GM18861 (cell line): ENCODE results near the gene ANAPC10.
"Not testable (repeated sequence)": the region's sequence is repeated elsewhere in the genome, so short reads cannot be mapped to it uniquely, and the experiment has no call there.

ENCODE experiments used
- ATAC-seq: cut with Tn5 transposase; IDR thresholded peaks from one replicate; pipeline ENCODE4 v1.9.1; 2021; ENCODE audit not compliant: unreplicated experiment

Gene ANAPC10

DNA sequence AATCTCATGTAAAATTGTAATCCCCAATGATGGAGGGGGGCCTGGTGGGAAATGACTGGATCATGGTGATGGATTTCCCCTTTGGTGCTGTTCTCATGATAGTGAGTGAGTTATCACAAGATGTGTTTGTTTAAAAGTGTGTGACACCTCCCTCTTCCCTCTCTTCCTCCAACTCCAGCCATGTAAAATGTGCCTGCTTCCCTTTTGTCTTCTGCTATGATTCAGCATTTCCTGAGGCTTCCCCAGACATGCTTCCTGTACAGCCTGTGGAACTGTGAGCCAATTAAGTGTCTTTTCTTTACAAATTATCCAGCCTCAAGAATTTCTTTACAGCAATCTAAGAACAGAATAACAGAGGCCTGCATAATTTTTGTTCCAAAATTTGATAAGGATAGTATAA lies 85.2 kb downstream of the ANAPC10 start:
- no peak for ATAC-seq

DNA sequence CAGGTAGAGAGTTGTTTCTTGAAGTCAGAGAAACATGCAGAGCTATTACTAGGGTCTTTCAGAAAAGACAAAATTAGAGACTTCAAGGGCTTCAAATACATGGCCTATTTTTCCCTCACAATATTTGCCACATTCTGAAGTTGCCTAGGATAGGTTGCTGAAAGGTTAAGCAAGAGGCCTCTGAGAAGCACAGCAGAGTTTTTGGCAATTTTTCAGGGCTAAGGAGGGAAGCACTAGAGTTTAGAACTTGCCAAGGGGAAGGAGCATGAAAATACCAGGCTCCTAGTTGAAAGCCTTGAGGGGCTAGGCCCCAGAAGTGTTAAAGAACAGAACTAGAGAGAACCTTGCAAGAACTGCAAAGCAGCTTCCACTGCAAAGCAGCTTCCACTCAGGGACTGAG lies 86.4 kb downstream of the ANAPC10 start:
- no peak for ATAC-seq

DNA sequence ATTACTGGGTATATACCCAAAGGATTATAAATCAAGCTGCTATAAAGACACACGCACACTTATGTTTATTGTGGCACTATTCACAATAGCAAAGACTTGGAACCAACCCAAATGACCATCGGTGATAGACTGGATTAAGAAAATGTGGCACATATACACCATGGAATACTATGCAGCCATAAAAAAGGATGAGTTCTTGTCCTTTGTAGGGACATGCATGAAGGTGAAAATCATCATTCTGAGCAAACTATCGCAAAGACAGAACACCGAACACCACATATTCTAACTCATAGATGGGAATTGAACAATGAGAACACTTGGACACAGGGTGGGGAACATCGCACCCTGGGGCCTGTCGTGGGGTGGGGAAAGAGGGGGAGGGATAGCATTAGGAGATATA lies 87.7 kb downstream of the ANAPC10 start:
- not testable (repeated sequence) for ATAC-seq

DNA sequence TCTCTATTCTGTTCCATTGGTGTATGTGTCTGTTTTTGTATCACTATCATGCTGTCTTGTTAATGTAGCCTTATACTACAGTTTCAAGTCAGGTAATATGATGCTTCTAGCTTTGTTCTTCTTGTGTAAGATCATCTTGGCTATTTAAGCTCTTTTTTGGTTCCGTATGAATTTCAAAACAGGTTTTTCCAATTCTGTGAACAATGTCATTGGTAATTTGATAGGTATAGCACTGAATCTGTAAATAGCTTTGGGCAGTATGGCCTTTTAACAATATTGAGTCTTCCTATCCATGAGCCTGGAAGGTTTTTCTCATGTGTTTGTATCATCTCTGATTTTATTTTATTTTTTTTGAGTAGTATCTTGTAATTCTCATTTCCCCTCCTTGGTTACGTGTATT lies 94.3 kb downstream of the ANAPC10 start:
- ATAC-seq: no peak

DNA sequence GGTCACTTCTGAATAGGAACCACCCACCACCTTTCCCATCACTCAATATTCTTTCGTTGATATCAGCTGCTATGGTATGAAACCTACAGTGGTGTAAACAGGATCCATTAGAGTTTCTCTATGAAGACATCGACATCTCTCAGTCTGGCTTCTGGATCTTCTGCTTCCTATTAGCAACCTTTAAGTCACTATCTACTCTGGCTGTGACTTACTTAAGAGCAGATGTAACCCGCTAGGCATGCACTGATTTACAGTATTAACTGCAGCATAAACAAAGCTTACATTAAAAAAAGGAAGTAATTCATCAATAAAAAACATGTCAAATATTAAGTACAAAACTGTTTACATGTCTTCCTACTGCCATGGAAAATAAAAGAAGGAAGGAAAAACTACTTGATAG lies 96.4 kb downstream of the ANAPC10 start:
- ATAC-seq: no peak

DNA sequence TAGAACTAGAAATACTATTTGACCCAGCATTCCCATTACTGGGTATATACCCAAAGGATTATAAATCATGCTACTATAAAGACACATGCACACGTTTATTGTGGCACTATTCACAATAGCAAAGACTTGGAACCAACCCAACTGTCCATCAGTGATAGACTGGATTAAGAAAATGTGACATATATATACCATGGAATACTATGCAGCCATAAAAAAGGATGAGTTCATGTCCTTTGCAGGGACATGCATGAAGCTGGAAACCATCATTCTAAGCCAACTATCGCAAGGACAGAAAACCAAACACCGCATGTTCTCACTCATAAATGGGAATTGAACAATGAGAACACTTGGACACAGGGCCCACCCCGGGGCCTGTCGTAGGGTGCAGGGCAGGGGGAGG lies 97.3 kb downstream of the ANAPC10 start:
- ATAC-seq: not testable (repeated sequence)

DNA sequence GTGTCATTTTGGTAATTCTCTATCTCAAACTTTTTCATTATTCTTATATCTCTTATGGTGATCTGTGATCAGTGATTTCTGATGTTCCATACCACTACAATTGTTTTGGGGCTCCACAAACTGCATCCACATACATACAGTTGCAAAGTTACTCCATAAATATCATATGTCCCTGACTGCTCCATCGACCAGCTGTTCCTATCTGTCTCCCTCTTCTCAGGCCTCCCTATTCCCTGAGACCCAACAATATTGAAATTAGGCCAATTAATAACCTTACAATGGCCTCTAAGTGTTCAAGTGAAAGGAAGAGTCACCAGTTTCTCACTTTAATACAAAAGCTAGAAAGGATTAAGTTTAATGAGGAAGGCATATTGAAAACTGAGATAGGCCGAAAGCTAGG lies 108.7 kb downstream of the ANAPC10 start:
- ATAC-seq: no peak

DNA sequence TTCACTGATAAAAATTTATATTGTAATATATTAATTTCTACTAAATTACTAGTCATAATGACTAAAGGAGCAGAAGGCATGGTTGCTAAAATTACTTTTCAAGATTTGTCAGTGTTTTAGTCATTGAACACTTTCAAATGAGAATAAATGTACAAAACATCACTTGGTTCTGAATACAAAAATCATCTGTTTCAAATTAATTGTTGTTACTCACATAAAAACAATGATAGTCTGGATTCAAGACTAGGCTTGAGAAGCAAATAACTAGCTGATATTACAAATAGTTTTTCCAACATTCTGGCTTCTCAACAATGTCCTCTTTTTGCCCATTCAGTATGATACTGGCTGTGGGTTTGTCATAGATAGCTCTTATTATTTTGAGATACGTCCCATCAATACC lies 112.5 kb downstream of the ANAPC10 start:
- ATAC-seq: no peak

DNA sequence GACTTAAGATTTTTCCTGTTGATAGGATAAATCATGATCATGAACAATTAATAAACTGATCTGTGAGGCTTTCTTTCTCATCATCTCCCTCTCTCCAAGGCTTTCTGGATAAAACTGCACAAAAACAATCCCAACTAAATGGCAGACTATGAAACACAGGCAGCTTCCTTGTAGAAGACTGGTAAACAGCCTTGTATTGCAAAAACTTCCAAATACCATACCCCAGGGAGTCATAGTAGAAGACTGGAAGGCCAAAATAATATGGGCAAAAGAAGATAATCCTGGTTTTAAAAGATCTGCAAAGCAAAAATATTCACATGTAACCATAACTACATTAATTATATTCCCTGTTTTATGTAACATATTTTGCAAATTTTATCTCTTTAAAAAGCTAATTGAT lies 113.0 kb downstream of the ANAPC10 start:
- no peak for ATAC-seq

DNA sequence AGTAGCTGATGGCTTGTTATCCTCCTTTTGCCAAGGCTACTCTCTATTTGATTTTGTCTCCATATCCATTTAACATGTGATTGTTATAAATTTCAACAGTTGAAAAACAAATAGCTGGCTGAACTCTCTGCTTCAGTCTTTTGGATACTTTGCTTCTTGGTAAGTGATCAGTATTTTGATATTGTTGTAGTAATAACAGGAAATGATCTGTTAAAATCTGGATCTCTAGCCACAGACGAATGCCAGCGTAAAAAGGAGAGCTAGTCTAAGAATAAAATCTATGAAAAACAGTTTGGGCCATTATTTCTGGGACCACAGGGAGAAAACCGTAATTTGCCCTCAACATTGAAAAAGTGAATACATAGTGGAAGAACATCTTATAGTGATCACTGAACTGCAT lies 113.8 kb downstream of the ANAPC10 start:
- ATAC-seq: no peak

DNA sequence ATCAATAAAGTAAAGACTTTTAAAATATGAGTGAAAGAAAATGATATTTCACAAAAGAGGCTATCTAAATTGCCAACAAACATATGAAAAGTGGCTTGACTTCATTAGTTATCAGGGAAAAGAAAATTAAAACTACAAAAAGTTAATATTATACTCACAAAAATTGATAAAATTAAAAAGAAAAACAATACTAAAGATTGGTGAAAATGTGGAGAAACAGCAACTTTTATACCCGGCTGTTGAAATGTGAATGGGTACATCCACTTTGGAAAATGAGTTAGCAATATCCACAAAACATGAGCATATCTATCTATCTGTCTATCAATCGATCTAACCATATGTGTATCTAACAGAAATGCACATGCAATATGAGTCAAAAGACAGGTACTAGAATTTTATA lies 122.3 kb downstream of the ANAPC10 start:
- ATAC-seq: no peak

DNA sequence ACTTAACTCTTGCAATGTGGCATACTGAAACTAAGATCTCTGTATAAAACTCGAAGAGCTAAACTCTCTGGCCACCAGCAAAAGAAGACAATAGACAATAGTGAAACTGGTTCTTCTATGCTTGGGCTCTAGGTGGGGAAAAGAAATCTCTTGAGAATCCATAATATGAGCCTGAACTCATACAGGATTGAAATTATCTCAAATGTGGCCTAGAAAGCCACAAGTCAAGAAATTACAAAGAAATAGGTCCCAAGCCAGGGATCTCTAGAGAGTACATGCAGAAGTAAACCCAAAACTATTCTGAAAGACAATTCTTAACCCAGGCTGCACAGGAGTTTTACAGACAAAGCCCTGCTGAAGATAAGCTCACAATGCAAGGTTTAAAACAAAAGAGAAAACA lies 127.4 kb downstream of the ANAPC10 start:
- ATAC-seq: peak; percentile 63

DNA sequence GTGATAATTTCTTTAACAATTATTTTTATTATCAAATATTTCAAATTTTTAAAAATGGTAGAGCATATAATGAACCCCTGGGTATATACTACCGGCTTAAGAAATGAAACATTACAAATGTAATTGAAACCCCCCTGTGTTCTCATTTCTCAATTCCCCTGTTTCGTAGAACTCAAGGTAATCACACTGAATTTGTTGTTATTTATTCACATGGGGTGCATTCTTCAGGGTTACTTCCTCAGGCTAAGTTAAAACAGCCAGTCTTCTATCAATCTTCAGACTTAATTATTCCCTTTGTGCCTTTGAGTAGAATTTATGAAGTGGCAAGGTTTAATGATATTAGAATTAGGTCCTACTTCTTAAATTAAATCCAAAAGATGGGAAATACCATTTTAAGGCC lies 128.2 kb downstream of the ANAPC10 start:
- ATAC-seq: no peak

DNA sequence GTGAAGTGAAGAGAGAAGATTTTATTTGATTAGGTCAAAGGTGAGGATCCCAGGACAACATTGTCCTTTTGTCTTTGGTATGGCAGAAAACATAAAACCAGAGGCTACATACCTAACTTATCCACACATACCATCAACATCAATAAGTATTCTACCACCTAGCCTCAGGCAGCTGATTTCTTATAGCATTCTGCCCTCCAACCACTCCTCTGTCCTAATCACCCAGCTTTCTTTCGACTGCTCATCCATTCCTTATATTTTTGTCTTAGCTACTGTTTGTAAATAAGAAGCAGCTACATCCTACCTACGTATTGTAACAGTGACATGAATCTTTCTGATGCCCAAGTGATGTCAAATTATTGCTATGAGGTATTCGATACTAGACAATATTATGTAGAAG lies 129.4 kb downstream of the ANAPC10 start:
- no peak for ATAC-seq

DNA sequence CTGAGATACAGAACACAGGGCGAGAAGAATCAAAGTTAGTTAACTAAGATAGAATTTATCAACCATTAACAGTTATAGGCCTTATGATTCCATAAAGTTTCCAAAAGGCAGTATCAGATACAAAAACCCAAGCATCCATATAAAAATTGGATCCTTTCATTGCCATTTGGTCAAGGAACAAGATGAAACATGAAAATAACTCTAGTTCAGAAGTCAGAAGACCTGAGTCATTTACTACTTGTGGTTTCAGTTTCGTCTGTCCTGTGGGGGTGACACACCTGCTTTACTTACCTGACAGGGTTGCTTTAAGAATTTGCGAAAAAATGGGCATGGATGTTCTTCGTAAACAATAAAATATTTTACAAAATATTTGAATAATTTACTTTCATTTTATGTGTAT lies 130.8 kb downstream of the ANAPC10 start:
- peak; percentile 58 for ATAC-seq

DNA sequence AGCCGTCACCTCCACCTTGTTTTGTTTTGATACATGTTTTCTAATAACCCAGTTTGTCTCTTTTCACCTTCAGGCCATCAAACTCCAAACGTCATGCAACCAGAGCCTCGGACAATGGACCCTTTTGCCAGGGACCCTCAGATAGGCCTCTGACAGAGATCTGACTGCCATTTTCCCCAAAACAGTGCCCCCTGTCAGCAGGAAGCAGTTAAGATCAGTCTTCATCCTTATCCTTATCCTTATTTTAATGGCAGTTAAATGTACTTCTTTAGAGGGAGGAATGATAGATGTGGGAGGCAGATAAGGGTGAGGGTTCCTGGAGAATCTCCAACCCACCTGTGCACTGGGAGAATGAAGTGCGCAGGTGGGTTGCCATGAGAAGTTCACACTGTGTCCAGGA lies 135.7 kb downstream of the ANAPC10 start:
- ATAC-seq: no peak

DNA sequence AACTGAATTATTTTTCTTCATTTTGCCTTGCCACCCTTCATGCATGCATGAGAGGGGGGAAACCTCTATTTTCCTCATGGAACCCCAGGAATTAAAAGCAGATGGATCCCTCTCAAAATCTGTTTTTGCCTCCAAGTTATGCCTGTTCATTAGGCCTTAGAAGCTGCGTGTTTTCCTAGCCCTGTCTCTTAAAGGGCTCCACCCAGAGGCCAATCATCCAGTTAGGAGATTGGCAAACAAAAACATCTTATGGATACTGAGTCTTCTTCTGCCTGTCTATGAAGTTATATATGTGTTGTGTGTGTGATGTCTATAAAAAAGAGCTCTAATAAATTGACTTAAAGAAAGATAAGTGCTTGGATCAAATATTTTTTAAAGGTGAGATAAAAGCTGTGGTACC lies 142.9 kb downstream of the ANAPC10 start:
- ATAC-seq: no peak

DNA sequence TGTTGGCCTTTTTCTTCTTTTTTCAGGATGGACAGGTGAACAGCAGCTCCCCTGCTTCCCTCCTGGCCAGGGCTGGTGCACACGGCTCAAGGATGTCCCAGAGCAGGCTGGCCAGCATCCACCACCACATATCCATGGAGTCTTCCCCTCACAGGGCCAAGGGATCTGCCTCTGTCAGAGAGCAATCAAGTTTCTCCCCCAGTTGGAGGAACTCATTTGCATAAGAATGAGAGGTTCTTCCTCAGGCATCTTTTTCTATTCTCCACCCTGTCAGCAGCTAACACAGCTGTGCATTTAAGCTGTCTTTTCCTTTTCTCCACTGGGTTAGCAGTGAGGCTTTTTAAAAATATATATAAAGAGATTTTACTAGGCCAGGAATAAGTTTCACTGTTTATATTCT lies 143.8 kb downstream of the ANAPC10 start:
- ATAC-seq: no peak

DNA sequence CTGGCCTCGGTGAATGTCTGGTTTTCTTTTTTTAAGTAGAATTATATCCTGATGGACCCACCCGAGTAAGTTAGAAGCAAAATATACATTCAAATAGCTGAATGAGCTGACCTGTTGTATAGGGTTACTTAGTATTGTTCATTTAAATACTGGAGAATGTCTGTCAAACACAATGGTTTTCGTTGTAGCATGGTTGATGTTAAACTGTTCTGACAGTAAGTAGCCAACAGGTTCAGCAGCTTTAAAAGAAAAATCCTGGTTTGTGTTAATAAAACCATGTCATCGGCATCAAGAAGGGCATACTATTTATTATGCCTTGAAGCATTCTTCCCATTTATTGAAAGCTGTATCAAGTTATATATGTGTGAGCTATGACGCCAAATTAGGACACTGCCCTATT lies 149.6 kb downstream of the ANAPC10 start:
- no peak for ATAC-seq

DNA sequence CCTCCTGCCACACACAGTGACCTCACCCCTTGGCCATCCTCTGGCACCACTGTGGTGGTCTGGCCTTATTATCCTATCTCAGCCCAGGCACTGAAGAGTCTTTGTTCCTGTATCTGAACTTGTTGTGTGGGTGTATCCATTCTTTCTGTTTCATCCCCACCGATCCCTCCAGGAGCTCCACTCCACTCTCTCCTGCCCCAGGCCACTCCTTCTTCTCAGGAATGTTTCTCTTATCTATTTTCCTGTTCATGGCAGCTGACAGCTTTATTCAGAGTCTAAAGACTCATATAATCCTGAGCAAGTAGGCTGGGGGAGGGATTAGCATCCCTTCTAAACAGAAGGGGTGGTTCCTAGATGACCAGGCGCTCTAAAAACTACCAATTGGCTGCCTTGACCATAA lies 150.0 kb downstream of the ANAPC10 start:
- ATAC-seq: no peak
